GM06990 (cell line): Measurements from ENCODE around the gene DTNBP1.

ENCODE experiments used
- DNase-seq: peaks from one replicate; pipeline ENCODE4 v3.0.0-alpha.2; 2011; ENCODE audit not compliant: insufficient read length; ENCODE audit errors: extremely low read depth
- H3K27me3 ChIP-seq: replicated peaks from 2 replicates; pipeline ENCODE4 v1.6.0; 2011; ENCODE audit warnings: low read length; ENCODE audit not compliant: control insufficient read depth, insufficient read depth
- H3K36me3 ChIP-seq: 2 replicates; pipeline ENCODE4 v1.5.1; 2011; ENCODE audit warnings: low read length; ENCODE audit not compliant: control insufficient read depth, insufficient read depth
- H3K4me3 ChIP-seq: replicated peaks from 2 replicates; pipeline ENCODE4 v1.5.1; 2011; ENCODE audit warnings: low read depth, mild to moderate bottlenecking, control low read depth, low read length
- CTCF ChIP-seq: IDR thresholded peaks from 2 replicates; pipeline ENCODE4 v1.5.1; 2011; ENCODE audit warnings: low read length, control low read depth, mild to moderate bottlenecking, inconsistent platforms; ENCODE audit not compliant: insufficient read depth, poor library complexity, severe bottlenecking

The DTNBP1 gene

GRCh38 chr6:15506066-15506465, 156.8 kb downstream of the DTNBP1 start:
- no peak for TF ChIP-seq CTCF
- Histone ChIP-seq H3K36me3 (peaks cover 27% of the 10 kb centered on the region), H3K4me3 (no peak overlapping the region), H3K27me3 (no peaks in the 10 kb centered on the region)
- no peak for DNase-seq

GRCh38 chr6:15505463-15505918, 157.3 kb downstream of the DTNBP1 start:
- Histone ChIP-seq H3K4me3 (no peak overlapping the region), H3K27me3 (no peaks in the 10 kb centered on the region), H3K36me3 (peaks cover 27% of the 10 kb centered on the region)
- no peak for TF ChIP-seq CTCF
- DNase-seq, result no peak

GRCh38 chr6:15504581-15505350, 158.1 kb downstream of the DTNBP1 start:
- no peak for DNase-seq
- no peak overlapping the region for H3K4me3 ChIP-seq
- no peak for TF ChIP-seq CTCF
- peaks cover 22% of the 10 kb centered on the region for H3K36me3 ChIP-seq
- no peaks in the 10 kb centered on the region for H3K27me3 ChIP-seq

DNA sequence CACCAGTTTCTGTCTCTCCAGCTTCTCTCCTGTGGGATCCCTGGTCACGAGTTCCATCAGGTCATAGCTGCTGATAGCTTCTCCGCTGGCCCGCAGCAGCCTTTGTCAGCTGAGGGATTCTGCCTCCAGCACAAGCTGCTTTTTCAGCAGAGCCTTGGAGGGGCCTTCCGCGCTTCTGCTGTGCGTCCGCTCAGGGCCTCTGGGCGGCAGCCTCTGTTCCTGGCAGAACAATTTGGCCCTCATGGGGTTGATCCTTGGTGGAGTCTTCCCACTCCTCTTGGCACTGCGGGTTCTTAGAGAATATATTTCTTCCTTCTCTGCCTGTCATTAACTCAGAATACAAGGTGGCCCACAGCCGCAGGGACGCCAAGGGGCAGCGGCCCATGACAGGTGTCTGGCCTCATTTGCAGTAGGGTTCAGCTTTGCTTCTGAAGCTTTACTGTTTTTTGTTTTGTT, 158.8 kb downstream of the DTNBP1 start:
- no peak for TF ChIP-seq CTCF
- Histone ChIP-seq H3K4me3 (no peak overlapping the region), H3K27me3 (no peaks in the 10 kb centered on the region), H3K36me3 (peaks cover 20% of the 10 kb centered on the region)
- no peak for DNase-seq

DNA sequence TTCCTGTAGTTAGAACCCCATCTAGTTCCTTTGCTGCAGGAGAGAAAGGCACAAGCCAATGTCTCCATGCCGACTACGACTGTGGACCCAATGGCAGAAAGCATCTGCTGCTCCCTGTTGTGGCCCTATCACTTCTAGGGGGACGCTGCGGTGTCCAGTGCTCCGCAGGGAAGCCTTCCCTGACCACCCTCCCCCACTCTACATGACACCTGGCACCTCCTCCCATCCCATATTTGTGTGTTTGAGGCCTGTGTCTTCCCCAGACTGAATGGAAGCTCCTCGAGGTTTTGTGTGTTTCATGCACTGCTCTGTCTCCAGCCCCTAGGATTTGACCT, 159.5 kb downstream of the DTNBP1 start:
- H3K4me3 ChIP-seq, result no peak overlapping the region
- no peaks in the 10 kb centered on the region for H3K27me3 ChIP-seq
- no peak for DNase-seq
- TF ChIP-seq CTCF, result no peak
- peaks cover 23% of the 10 kb centered on the region for H3K36me3 ChIP-seq
